NK-92 (cell line): Measurements from ENCODE around the gene NXPH3.

Experiments used
- DNase-seq: peaks from one replicate; lab custom pipeline; 2025; ENCODE audit not compliant: unreplicated experiment; lab: John Stamatoyannopoulos, UW

The NXPH3 gene

GRCh38 chr17:49624896-49625295 is 49.2 kb downstream of the NXPH3 start:
- no peak for DNase-seq

GRCh38 chr17:49629447-49629846 is 53.8 kb downstream of the NXPH3 start:
- no peak for DNase-seq

- no peak for DNase-seq
Measured at GRCh38 chr17:49630113-49630900, 54.6 kb downstream of the NXPH3 start.

GRCh38 chr17:49631496-49631895 is 55.8 kb downstream of the NXPH3 start:
- DNase-seq = no peak
